DLD1 (cell line): ENCODE measurements around the gene LRP1B.
"Not testable (repeated sequence)": the region's sequence is repeated elsewhere in the genome, so short reads cannot be mapped to it uniquely, and the experiment has no call there.

Experiments used
- in situ Hi-C: cut with HindIII; loops from 2 replicates; pipeline ENCODE4 v1.10.0; 2017; ENCODE audit warnings: low sequenced_read_pairs

Gene LRP1B

DNA sequence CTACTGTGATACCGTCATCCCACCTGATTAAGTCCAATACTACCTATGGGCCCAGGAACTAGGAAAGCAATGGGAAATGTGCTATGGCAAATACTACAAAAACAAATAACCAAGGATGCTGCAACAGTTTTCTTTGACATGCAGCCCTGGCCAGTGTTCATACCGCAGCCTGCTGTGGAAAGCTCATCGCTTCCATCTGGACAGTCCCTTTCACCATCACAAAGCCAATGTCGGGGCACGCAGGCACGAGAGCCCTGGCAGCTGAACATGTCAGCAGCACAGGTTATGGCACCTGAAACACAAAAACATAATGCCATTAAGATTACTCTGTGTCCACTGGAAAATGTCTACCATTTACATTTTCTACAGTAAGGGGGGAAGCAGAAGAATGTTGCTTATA lies 1621.1 kb downstream of the LRP1B start:
- in situ Hi-C loops: no loop called here

GRCh38 chr2:140508756-140509155 lies 1622.1 kb downstream of the LRP1B start:
- in situ Hi-C loops: no loop called here

DNA sequence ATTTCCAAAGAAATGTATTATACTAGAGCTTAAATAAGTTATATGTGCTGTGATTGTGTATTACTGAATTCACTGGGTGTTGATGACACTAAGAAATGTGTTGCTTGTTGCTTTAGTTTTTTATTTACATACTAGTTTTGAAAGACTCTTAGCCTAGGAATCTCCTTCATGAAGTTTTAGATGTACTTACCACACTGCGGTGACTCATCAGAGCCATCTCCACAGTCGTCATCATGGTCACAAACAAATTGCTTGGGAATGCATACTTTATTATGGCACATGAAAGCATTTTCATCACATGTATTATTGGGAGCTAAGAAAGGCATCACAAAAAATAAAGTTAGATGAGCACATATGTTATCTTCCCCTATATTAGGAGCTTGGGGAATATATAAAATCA lies 1624.2 kb downstream of the LRP1B start:
- in situ Hi-C loops: no loop called here

DNA sequence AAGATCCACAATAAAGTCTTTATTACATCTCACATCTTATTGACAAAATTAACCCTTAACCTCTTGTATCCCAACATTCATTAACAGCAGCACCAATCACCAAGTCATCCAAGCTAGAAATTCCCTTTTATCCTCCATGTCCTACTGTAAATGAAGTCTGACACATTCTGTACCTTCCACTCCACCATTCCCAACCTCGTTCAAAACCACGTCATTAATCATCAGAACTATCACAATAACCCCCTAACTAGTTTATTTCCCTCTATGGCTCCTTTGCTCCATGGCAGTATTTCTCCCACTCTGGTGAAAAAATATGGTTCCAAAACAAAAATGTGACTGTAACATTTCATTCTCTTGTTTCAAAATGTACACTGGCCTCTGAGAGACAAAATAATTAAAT lies 1626.2 kb downstream of the LRP1B start:
- in situ Hi-C loops: no loop called here

GRCh38 chr2:140502951-140503630 lies 1627.7 kb downstream of the LRP1B start:
- in situ Hi-C loops: no loop called here

DNA sequence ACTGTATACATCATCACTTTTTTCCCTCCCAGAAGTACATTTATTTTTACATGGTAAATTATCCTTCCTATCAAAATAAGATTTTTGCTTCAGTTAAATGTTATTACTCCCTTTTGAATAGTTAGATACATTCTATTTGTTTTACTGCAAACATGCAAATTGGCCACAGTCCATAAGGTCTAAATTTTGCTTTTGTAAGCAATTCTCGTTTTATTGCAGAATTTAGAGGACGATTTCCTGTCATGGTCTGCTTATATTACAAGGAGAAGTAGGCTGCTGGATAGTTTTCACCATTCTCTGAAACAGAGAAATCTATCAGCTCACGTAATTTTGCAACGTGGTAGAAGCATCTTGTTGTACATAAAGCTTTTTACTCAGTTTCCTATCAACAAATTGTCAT lies 1632.5 kb downstream of the LRP1B start:
- in situ Hi-C loops: no loop called here

- in situ Hi-C loops: no loop called here
Observed at GRCh38 chr2:140496714-140497113, 1634.1 kb downstream of the LRP1B start.

DNA sequence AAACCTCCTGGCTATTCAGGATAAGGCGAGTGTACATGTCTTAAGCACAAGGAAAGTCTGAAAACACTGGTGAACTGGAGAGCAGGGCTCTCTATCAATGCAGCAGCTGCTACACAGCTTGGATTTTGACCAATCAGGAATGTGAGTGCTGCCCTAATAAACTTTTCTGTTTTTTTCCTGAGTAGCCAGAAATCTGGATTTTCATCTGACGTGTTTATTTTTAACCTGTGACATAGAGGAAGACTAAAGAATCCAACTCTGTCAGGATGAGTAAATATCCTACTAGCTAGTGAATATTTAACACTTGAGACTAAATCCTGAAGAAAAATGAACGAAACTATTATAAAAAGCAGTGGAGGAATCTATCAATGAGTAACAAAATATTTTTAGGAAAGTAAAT lies 1638.9 kb downstream of the LRP1B start:
- in situ Hi-C loops: no loop called here

- in situ Hi-C loops: no loop called here
Observed at GRCh38 chr2:140489193-140489592, 1641.6 kb downstream of the LRP1B start.

DNA sequence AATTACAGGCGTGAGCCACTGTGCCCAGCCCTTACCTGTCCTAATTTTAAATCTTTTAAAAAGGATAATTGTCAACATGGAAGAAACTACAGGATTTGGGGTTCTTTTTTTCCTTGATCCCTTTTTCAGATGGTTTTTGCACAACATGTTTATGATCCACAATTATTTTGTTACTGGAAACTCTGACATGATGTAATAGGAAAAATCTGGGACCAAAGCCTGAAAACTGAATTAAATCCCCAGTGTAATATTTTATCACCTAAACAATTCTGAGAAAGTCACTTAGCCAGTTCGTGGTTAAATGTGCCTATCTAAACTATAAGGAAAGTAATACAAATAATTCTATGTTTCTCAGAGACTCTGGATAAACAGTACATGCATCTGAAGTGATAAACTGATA lies 1649.7 kb downstream of the LRP1B start:
- in situ Hi-C loops: no loop called here

DNA sequence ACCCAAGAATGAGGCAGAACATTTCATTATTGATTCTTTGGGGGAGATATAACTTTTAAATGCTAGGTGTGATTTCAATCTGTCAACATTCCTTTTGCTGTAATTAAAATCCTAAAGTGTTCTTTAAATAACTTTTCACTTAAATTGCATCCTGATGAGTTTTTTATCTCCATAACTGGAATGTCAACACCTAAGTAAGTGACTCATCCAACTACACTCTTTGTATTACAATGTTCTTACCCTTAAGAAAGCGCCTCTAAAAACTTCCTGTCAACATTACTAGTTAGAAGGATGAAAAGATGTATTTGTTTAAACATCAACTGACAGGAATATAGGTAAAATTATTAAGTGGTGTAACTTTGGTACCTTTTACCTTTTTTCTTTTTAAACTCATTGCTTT lies 1657.0 kb downstream of the LRP1B start:
- in situ Hi-C loops: no loop called here

- in situ Hi-C loops: no loop called here
Observed at GRCh38 chr2:140472676-140473075, 1658.1 kb downstream of the LRP1B start.

GRCh38 chr2:140465301-140465700 lies 1665.5 kb downstream of the LRP1B start:
- in situ Hi-C loops: no loop called here

DNA sequence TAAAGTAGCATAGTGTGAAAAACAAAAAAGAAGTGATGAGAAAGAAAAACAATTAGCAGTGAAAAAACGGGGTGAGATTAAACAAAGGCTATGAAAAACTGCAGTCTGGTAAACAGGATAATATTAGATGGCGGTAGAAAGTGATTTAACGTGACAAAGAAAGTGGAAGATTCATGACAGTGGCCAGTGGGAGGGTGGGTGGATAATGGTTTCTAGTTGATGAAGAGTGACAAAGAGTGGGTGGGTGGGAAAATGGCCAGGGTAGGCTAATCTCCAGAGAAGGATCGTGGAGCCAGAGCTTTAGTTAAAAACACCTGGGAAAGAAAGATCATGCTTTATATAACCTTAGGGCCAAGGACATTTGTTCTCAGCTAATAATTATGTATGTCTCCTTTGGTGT lies 1667.8 kb downstream of the LRP1B start:
- in situ Hi-C loops: no loop called here

- in situ Hi-C loops: no loop called here
Observed at GRCh38 chr2:140457483-140457882, 1673.3 kb downstream of the LRP1B start.

DNA sequence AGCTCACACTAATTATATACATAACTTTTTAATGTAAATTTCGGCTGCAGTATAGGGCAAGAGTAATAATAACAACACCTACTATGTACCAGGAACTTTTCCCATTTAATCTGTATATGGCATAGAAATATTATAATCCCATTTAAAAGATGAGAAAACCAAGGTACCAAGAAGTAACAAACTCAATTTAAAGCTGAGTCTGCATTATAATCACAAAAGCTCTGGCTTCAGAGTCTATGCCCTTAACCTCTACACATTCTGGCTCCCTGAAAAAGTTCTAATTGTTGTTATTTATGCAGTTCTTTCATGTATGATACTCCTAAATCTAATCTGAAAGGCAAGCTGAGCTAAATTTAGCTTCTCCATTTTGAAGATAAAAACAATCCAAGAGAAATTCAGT lies 1675.5 kb downstream of the LRP1B start:
- in situ Hi-C loops: no loop called here

- in situ Hi-C loops: no loop called here
Observed at GRCh38 chr2:140454717-140455116, 1676.1 kb downstream of the LRP1B start.

DNA sequence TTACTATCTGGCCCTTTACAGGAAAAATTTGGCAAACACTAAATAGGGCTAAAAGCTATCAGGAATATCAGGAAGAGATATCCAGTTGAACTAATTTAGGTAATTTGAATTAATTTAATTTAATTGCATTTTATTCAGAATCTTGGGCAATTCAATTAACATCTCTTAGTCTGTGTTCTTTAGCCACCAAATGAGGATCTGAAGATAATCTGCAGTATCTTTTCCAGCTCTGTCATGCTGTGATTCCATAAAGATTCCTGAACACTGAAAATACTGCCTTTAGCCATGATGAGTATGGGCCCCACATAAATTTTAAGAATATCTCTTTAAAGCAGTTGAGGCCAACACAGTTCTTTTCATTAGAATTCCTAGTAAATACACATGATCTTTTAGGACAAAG lies 1679.5 kb downstream of the LRP1B start:
- in situ Hi-C loops: no loop called here

- in situ Hi-C loops: no loop called here
Observed at GRCh38 chr2:140442319-140442718, 1688.5 kb downstream of the LRP1B start.

DNA sequence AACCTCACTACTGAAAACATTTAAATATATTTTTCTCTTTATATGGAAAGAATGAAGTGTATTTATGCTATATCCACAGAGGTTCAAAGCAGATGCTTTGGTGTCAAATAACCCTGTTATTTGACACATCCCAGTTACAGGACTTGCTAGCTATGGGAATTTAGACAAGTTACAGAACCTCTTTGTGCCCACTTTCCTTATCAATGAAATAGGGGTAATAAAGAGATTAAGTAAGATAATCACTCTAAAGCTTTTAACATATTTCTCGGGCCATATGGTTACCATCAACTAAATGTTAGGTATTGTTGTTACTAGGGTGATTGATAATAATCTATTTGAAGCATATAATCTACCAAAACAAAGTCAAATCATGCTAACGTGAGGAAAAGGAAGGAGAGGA lies 1690.0 kb downstream of the LRP1B start:
- in situ Hi-C loops: no loop called here

- in situ Hi-C loops: no loop called here
Observed at GRCh38 chr2:140436936-140437335, 1693.9 kb downstream of the LRP1B start.

- in situ Hi-C loops: not testable (repeated sequence)
Observed at GRCh38 chr2:140427033-140427432, 1703.8 kb downstream of the LRP1B start.

DNA sequence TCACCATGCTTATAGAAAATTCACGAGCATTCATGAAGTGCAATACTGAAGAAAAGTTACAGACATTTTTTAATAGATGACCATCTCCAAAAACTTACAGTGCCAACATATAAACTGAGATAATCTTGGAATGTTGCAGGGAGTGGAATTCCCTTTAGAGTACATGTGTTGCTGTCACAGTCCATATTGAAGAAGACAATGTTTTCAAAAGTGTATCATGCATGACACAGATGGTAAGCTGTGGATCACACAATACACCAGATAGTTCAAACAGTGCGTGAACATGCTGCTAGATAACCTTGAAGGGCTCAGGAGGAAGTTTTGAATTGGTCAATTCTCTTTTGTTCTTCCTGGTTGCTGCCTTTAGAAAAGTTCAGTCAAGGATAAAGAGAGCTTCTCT lies 1706.3 kb downstream of the LRP1B start:
- in situ Hi-C loops: no loop called here
